ENCODE results near the gene SART1. TPM values are rescaled to one million over a fixed set of nuclear protein-coding genes. Genes with fewer than 3 reads are reported as not detected.
A peak's percentile ranks its signal among the peaks of the same experiment; 100 is the strongest.

The SART1 gene
- total and polyA plus RNA-seq, 12 donors = 16.9 to 351 (median 31.6) TPM

- Histone ChIP-seq H3K4me3 (no peak overlapping the region), H3K36me3 (replicated peaks in 1 of 2) (no peaks in the 10 kb centered on the region), H3K27ac (no peak overlapping the region), H3K4me1 (replicated peaks in 1 of 2) (no peaks in the 10 kb centered on the region), H3K9me3 (replicated peaks in 1 of 3) (no peaks in the 10 kb centered on the region), H3K27me3 (no peaks in the 10 kb centered on the region)
- TF ChIP-seq CTCF (IDR thresholded peaks at IDR 0.05) (peak; percentile 90 to 100 (median 99)), POLR2A (IDR thresholded peaks at IDR 0.05) (no peak)
- 12 to 19% (median 17%) methylated on average over 8 to 10 of the region's 10 CpGs for WGBS, 4 donors
- intact Hi-C loops (cut with DNase I) = loop anchor here in 1 of 2 donors (2.0 to 10.0 kb wide), 2 partner anchors 104 to 264 kb away; partner anchors contain the start of gene RNASEH2C
- DNase-seq = peak; percentile 88 to 98 (median 93)
Observed at GRCh38 chr11:65988791-65989592, 27.5 kb downstream of the SART1 start.

- no peaks in the 10 kb centered on the region for H3K4me1 ChIP-seq (replicated peaks in 1 of 2)
- TF ChIP-seq CTCF (IDR thresholded peaks at IDR 0.05) (no peak), POLR2A (IDR thresholded peaks at IDR 0.05) (no peak)
- WGBS, 4 donors = 80 to 88% (median 83%) methylated on average over 5 of the region's 5 CpGs
- H3K4me3 ChIP-seq = no peak overlapping the region
- H3K27me3 ChIP-seq = no peaks in the 10 kb centered on the region
- DNase-seq = no peak
- intact Hi-C loops (cut with DNase I) = no loop called here
- no peaks in the 10 kb centered on the region for H3K9me3 ChIP-seq (replicated peaks in 1 of 3)
- peaks cover 0 to 3% of the 10 kb centered on the region in 2 donors for H3K36me3 ChIP-seq (replicated peaks in 1 of 2)
- H3K27ac ChIP-seq = no peak overlapping the region
Observed at GRCh38 chr11:65992056-65992455, 30.5 kb downstream of the SART1 start.

- no peaks in the 10 kb centered on the region for H3K27me3 ChIP-seq
- H3K36me3 ChIP-seq (replicated peaks in 1 of 2) = peaks cover 0 to 35% of the 10 kb centered on the region in 2 donors
- no peaks in the 10 kb centered on the region for H3K9me3 ChIP-seq (replicated peaks in 1 of 3)
- 71 to 92% (median 86%) methylated on average over 2 of the region's 2 CpGs for WGBS, 4 donors
- peaks cover 0 to 13% of the 10 kb centered on the region in 2 donors for H3K4me1 ChIP-seq (replicated peaks in 1 of 2)
- TF ChIP-seq POLR2A (IDR thresholded peaks at IDR 0.05) = no peak
- no peak for TF ChIP-seq CTCF (IDR thresholded peaks at IDR 0.05)
- no peak overlapping the region for H3K4me3 ChIP-seq
- intact Hi-C loops (cut with DNase I) = no loop called here
- DNase-seq = no peak
- no peak overlapping the region for H3K27ac ChIP-seq
Observed at GRCh38 chr11:65997286-65997685, 35.8 kb downstream of the SART1 start.

- intact Hi-C loops (cut with DNase I) = no loop called here
- H3K36me3 ChIP-seq (replicated peaks in 1 of 2) = peaks cover 0 to 46% of the 10 kb centered on the region in 2 donors
- 0 to 1% (median 0%) methylated on average over 40 to 55 of the region's 55 CpGs for WGBS, 4 donors
Observed at GRCh38 chr11:66001942-66002647, 40.6 kb downstream of the SART1 start, which contains the start of the genes BANF1 and EIF1AD. BANF1 (plus strand) TSS chr11:66002503; CDS start chr11:66003251, 748 bp downstream. EIF1AD (minus strand) TSS chr11:66002157; CDS start chr11:66000389, 1,768 bp downstream.

More at GRCh38 chr11:66001942-66002647, 40.6 kb downstream of the SART1 start, which contains the start of the genes BANF1 and EIF1AD:
- peak within 1 kb of the TSS; percentile 91 to 96 (median 94) for H3K27ac ChIP-seq
- H3K27me3 ChIP-seq = no peaks in the 10 kb centered on the region
- TF ChIP-seq CTCF (IDR thresholded peaks at IDR 0.05) (peak in 1 of 6 experiments; percentile 10), POLR2A (IDR thresholded peaks at IDR 0.05) (peak; percentile 57 to 69)
- H3K9me3 ChIP-seq (replicated peaks in 1 of 3) = no peaks in the 10 kb centered on the region
- H3K4me1 ChIP-seq (replicated peaks in 1 of 2) = peaks cover 5 to 28% of the 10 kb centered on the region in 2 donors
- peak within 1 kb of the TSS; percentile 56 to 98 (median 94) for H3K4me3 ChIP-seq
- DNase-seq = peak; percentile 89 to 96 (median 94)

Measured in adrenal gland (tissue), 12 donors.